H9 (cell line): ENCODE data around the gene CHST14. TPM values are rescaled to one million over a fixed set of nuclear protein-coding genes. Genes with fewer than 3 reads are reported as not detected.
A peak's percentile ranks its signal among the peaks of the same experiment; 100 is the strongest.

Experiments
- DNase-seq: peaks from one replicate; pipeline ENCODE4 v3.0.0-alpha.2; 2017
- H2AFZ ChIP-seq: one replicate; pipeline ENCODE4 v1.6.1; 2013; ENCODE audit warnings: mild to moderate bottlenecking, low read length, control low read depth, moderate library complexity
- H2AK5ac ChIP-seq: 2 replicates; pipeline ENCODE4 v1.6.1; 2013; ENCODE audit warnings: low read length, control low read depth, mixed read lengths; ENCODE audit not compliant: insufficient read length
- H2BK120ac ChIP-seq: one replicate; pipeline ENCODE4 v1.6.1; 2013; ENCODE audit warnings: low read depth, mild to moderate bottlenecking, low read length, control low read depth, inconsistent platforms; ENCODE audit not compliant: poor library complexity, severe bottlenecking
- H2BK12ac ChIP-seq: 2 replicates; pipeline ENCODE4 v1.6.1; 2013; ENCODE audit warnings: low read length, control low read depth, mixed read lengths, low read depth; ENCODE audit not compliant: insufficient read length
- H2BK15ac ChIP-seq: 2 replicates; pipeline ENCODE4 v1.6.1; 2013; ENCODE audit warnings: low read depth, low read length, control low read depth
- H2BK20ac ChIP-seq: one replicate; pipeline ENCODE4 v1.6.1; 2013; ENCODE audit warnings: low read depth, mild to moderate bottlenecking, low read length, control low read depth, inconsistent platforms; ENCODE audit not compliant: poor library complexity, severe bottlenecking
- H2BK5ac ChIP-seq: 2 replicates; pipeline ENCODE4 v1.6.1; 2013; ENCODE audit warnings: low read length, control low read depth, mixed read lengths; ENCODE audit not compliant: insufficient read length
- H3K14ac ChIP-seq: 2 replicates; pipeline ENCODE4 v1.6.1; 2013; ENCODE audit warnings: low read length, control low read depth; ENCODE audit not compliant: insufficient read depth
- H3K18ac ChIP-seq: 2 replicates; pipeline ENCODE4 v1.6.1; 2013; ENCODE audit warnings: low read depth, mild to moderate bottlenecking, mixed read lengths, low read length, control low read depth; ENCODE audit not compliant: insufficient read length
- H3K23ac ChIP-seq: 2 replicates; pipeline ENCODE4 v1.6.1; 2013; ENCODE audit warnings: low read length, control low read depth, mixed read lengths, low read depth; ENCODE audit not compliant: insufficient read length
- H3K23me2 ChIP-seq: 2 replicates; pipeline ENCODE4 v1.6.1; 2013; ENCODE audit warnings: low read depth, mild to moderate bottlenecking, mixed read lengths, low read length, control low read depth; ENCODE audit not compliant: insufficient read length, poor library complexity, severe bottlenecking
- H3K27ac ChIP-seq: 2 replicates; pipeline ENCODE4 v1.5.1; 2013; ENCODE audit warnings: low read length, control low read depth, mixed read lengths, low read depth; ENCODE audit not compliant: insufficient read length
- H3K27me3 ChIP-seq: 2 replicates; pipeline ENCODE4 v1.6.1; 2013; ENCODE audit warnings: low read length, control low read depth, inconsistent platforms; ENCODE audit not compliant: insufficient read depth
- H3K4ac ChIP-seq: 2 replicates; pipeline ENCODE4 v1.6.1; 2013; ENCODE audit warnings: low read depth, mild to moderate bottlenecking, control low read depth, inconsistent platforms, low read length, moderate library complexity
- H3K4me1 ChIP-seq: 2 replicates; pipeline ENCODE4 v1.6.1; 2013; ENCODE audit warnings: low read length, control low read depth, inconsistent platforms; ENCODE audit not compliant: insufficient read depth
- H3K4me2 ChIP-seq: 2 replicates; pipeline ENCODE4 v1.6.1; 2013; ENCODE audit warnings: low read length, control low read depth, mixed read lengths; ENCODE audit not compliant: insufficient read length, insufficient read depth
- H3K56ac ChIP-seq: 2 replicates; pipeline ENCODE4 v1.6.1; 2013; ENCODE audit warnings: low read depth, mild to moderate bottlenecking, mixed read lengths, low read length, control low read depth; ENCODE audit not compliant: insufficient read length
- H3K79me1 ChIP-seq: 2 replicates; pipeline ENCODE4 v1.6.1; 2013; ENCODE audit warnings: low read depth, mild to moderate bottlenecking, moderate library complexity, low read length, control low read depth, inconsistent platforms; ENCODE audit not compliant: insufficient read depth, poor library complexity, severe bottlenecking
- H3K79me2 ChIP-seq: 2 replicates; pipeline ENCODE4 v1.6.1; 2013; ENCODE audit warnings: low read length, control low read depth, inconsistent platforms; ENCODE audit not compliant: insufficient read depth
- H3K9ac ChIP-seq: 2 replicates; pipeline ENCODE4 v1.6.1; 2013; ENCODE audit warnings: low read length, control low read depth, mixed read lengths; ENCODE audit not compliant: insufficient read length; ENCODE audit errors: extremely low read depth
- H3K9me3 ChIP-seq: one replicate; pipeline ENCODE4 v1.6.1; 2013; ENCODE audit warnings: low read depth, low read length, inconsistent platforms; ENCODE audit not compliant: control insufficient read depth
- H3T11ph ChIP-seq: one replicate; pipeline ENCODE4 v1.6.1; 2013; ENCODE audit warnings: mild to moderate bottlenecking, low read length, control low read depth, inconsistent platforms
- H4K20me1 ChIP-seq: one replicate; pipeline ENCODE4 v1.6.1; 2013; ENCODE audit not compliant: control insufficient read depth, insufficient read length, insufficient read depth
- H4K5ac ChIP-seq: 2 replicates; pipeline ENCODE4 v1.6.1; 2013; ENCODE audit warnings: low read depth, mild to moderate bottlenecking, mixed read lengths, low read length, control low read depth; ENCODE audit not compliant: insufficient read length
- H4K8ac ChIP-seq: replicated peaks from 2 replicates; pipeline ENCODE4 v1.6.1; 2013; ENCODE audit warnings: low read length, control low read depth, mixed read lengths, low read depth; ENCODE audit not compliant: insufficient read length
- H4K91ac ChIP-seq: 2 replicates; pipeline ENCODE4 v1.6.1; 2013; ENCODE audit warnings: low read depth, mild to moderate bottlenecking, moderate library complexity, mixed read lengths, low read length, control low read depth; ENCODE audit not compliant: insufficient read length
- H3K27ac Mint-ChIP-seq, 3 experiments: 2 replicates in 2 of 3; 3 replicates in 1 of 3; pipeline ENCODE4 v1.8.0; 2020 to 2021; ENCODE audit warnings: mixed read lengths in 3 of 3, mild to moderate bottlenecking in 1 of 3, moderate library complexity in 1 of 3
- H3K27me3 Mint-ChIP-seq: 2 replicates; pipeline ENCODE4 v1.8.0; 2021; ENCODE audit warnings: low read depth, mild to moderate bottlenecking, moderate library complexity, mixed read lengths
- H3K36me3 Mint-ChIP-seq, 3 experiments: 2 replicates in 2 of 3; 3 replicates in 1 of 3; pipeline ENCODE4 v1.8.0; 2020 to 2021; ENCODE audit warnings: low read depth in 3 of 3, mixed read lengths in 3 of 3; ENCODE audit not compliant: insufficient read depth in 1 of 3
- H3K4me1 Mint-ChIP-seq, 2 experiments: 2 replicates each; pipeline ENCODE4 v1.8.0; 2020; ENCODE audit warnings: mixed read lengths in 2 of 2
- H3K4me3 Mint-ChIP-seq, 2 experiments: 2 replicates in 1 of 2; 3 replicates in 1 of 2; pipeline ENCODE4 v1.8.0; 2020 to 2021; ENCODE audit warnings: mild to moderate bottlenecking in 2 of 2, mixed read lengths in 2 of 2, moderate library complexity in 1 of 2
- H3K9me3 Mint-ChIP-seq, 2 experiments: 2 replicates in 1 of 2; 3 replicates in 1 of 2; pipeline ENCODE4 v1.8.0; 2020; ENCODE audit warnings: mild to moderate bottlenecking in 2 of 2, mixed read lengths in 2 of 2, moderate library complexity in 1 of 2
- CTCF ChIP-seq: fragments of 200-600 bp; sonication (generic); conservative IDR thresholded peaks from 3 replicates; pipeline ENCODE4 v1.8.0; 2021; ENCODE audit warnings: antibody characterized with exemption, mild to moderate bottlenecking
- WGBS: extraction: QIAGEN DNeasy Blood & Tissue Kit; methylation state at CpG from one replicate; pipeline ENCODE4 v1.1.7; 2013; ENCODE audit warnings: missing lambda C conversion rate, low lambda C conversion rate, mixed read lengths; ENCODE audit not compliant: insufficient read length; ENCODE audit errors: extremely low coverage; 5-methylcytosine and 5-hydroxymethylcytosine counted together
- long read RNA-seq: library from polyadenylated mRNA; unstranded; transcript quantifications from one replicate; pipeline ENCODE4 v2.0.0, GENCODE V29; 2020
- total RNA-seq: library from RNA; stranded (reverse); gene quantifications from 2 replicates; pipeline ENCODE4 v1.2.1, GENCODE V29; 2021

Gene CHST14
- 24.4 and 25.7 TPM in 2 replicates for total RNA-seq
- long read RNA-seq, transcript CHST14-201 (1 exons, 3,574 nt), result major isoform, 11 of 11 reads
- long read RNA-seq, partial matches to known transcripts, result 0 of 11 reads
- long read RNA-seq, other reads (novel, unspliced or antisense), result 0 of 11 reads

DNA sequence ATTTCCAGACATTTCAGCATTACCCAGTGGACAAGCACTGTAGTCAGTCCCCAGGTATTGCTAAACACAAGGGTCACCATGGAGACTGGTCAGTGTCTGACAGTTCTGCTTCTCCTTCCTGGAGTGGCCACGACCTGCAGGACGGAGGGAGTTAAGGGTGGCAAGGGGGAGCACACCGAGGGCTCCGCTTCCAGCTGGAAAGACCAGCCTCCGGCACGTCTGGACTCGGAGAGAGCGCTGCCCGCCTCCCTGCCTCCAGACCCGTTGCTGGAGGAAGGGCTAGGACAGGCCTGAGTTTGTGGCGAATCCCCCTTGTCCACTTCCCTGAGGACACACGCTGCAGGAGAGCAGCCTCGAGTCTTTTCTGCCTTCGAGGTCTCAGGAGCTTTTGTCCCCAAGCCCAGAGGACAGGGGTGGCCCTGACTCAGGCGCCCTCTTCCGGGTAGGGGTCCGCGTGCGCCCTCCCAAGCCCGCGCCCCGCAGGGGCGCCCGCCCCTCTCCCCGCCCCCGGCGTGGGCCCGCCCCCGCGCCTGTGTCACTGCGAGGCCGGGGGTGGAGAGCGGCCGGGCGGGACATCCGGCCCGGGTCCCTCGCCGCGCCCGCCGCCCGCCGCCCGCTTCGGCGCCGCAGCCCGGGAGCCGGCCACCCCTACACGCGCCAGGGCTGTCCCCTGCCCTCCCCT is at the start of gene CHST14:
Gene CHST14, plus strand, starts transcription at position 562 of the 682 bp plus-strand sequence. CDS start 230 bp downstream, outside the sequence.
- Histone ChIP-seq H3K23ac (no peak within 1 kb of the TSS), H4K91ac (no peak within 1 kb of the TSS), H2BK15ac (no peak within 1 kb of the TSS), H3K79me1 (no peaks in the 10 kb centered on the region), H3K4me2 (peak within 1 kb of the TSS; percentile 73), H3K18ac (peak within 1 kb of the TSS; percentile 0), H3K79me2 (no peaks in the 10 kb centered on the region), H3K9ac (peak within 1 kb of the TSS; percentile 20), H2BK5ac (no peak within 1 kb of the TSS), H3K9me3 (no peaks in the 10 kb centered on the region), H2AFZ (no peak within 1 kb of the TSS), H4K20me1 (peaks cover 4% of the 10 kb centered on the region), H3K4ac (no peak within 1 kb of the TSS), H3K4me1 (no peaks in the 10 kb centered on the region; the same call in 1 of the 2 replicates), H3K27me3 (no peaks in the 10 kb centered on the region), H2BK12ac (no peak within 1 kb of the TSS), H4K5ac (no peak within 1 kb of the TSS), H3K14ac (peak within 1 kb of the TSS; percentile 70), H3K23me2 (peaks cover 10% of the 10 kb centered on the region), H2BK120ac (no peak within 1 kb of the TSS), H2BK20ac (no peak within 1 kb of the TSS), H2AK5ac (no peak within 1 kb of the TSS), H3K27ac (no peak within 1 kb of the TSS), H3T11ph (no peak within 1 kb of the TSS), H3K56ac (no peak within 1 kb of the TSS), H4K8ac (no peak within 1 kb of the TSS)
- Mint-ChIP-seq H3K27ac (peak within 1 kb of the TSS in 2 of 3 experiments; percentile 57 to 93; a peak in 3 of 7 replicates), H3K36me3 (peaks cover 10 to 19% (median 16%) of the 10 kb centered on the region in 3 experiments; a peak in 6 of 7 replicates), H3K4me3 (peak within 1 kb of the TSS; percentile 77 to 83), H3K27me3 (peaks cover 3% of the 10 kb centered on the region), H3K9me3 (no peaks in the 10 kb centered on the region), H3K4me1 (peaks cover 25 to 30% of the 10 kb centered on the region in 2 experiments)
- no CpG with 5 or more reads among the region's 52 CpGs for WGBS
- peak; percentile 13; the same call in 1 of the 3 replicates for TF ChIP-seq CTCF
- peak; percentile 74 for DNase-seq
